ENCODE measurements around the gene CDHR1. TPM values are rescaled to one million over a fixed set of nuclear protein-coding genes. Genes with fewer than 3 reads are reported as not detected.

CDHR1 gene
- total RNA-seq, 1 donor from 2014 or later = 1.4 TPM

DNA sequence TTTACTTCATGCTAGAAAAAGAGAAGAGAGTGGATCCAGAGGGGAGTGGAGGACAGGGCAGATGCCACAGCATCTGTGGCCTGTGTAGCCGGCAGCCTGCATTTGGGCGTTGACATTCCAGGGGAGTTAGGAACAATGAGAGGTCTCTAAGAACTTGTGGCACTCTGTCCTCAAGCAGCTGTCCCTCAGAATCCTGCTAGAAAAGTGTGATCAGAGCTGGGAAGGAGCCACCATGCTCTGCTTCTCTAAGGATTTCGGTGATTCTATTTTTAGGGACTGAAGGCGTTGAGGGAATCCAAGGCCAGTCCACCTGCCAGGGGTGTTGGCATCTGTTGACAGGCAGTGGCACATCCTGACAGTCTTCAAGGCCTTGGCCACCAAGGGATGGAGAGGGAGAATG is 23.4 kb downstream of the CDHR1 start:
- no peaks in the 10 kb centered on the region for H3K36me3 Mint-ChIP-seq
- H3K9me3 Mint-ChIP-seq = peaks cover 2% of the 10 kb centered on the region
- Histone ChIP-seq H3K4me3 (no peak overlapping the region), H2AFZ (replicated peaks) (no peak overlapping the region), H3K79me2 (ENCODE audit: low read depth) (no peaks in the 10 kb centered on the region), H3K36me3 (no peaks in the 10 kb centered on the region), H3K27me3 (no peaks in the 10 kb centered on the region), H3K9ac (no peak overlapping the region), H3F3A (ENCODE audit: low read depth) (no peaks in the 10 kb centered on the region), H3K27ac (no peak overlapping the region), H3K4me2 (no peak overlapping the region), H4K20me1 (ENCODE audit: low read depth) (no peaks in the 10 kb centered on the region), H3K9me3 (ENCODE audit: low read depth) (no peaks in the 10 kb centered on the region), H3K4me1 (no peaks in the 10 kb centered on the region)
- H3K4me1 Mint-ChIP-seq = no peaks in the 10 kb centered on the region
- no peak overlapping the region for H3K4me3 Mint-ChIP-seq
- peaks cover 14% of the 10 kb centered on the region for H3K27me3 Mint-ChIP-seq (ENCODE audit: insufficient read depth, low read depth)
- H3K27ac Mint-ChIP-seq = no peak overlapping the region
- TF ChIP-seq EZH2 (IDR thresholded peaks at IDR 0.05) = no peak
- TF ChIP-seq EZH2phosphoT487 (IDR thresholded peaks at IDR 0.05) = no peak
- TF ChIP-seq CTCF (IDR thresholded peaks at IDR 0.05) = no peak
- DNase-seq (ENCODE audit: low spot score) = no peak

- no peak overlapping the region for H2AFZ ChIP-seq (replicated peaks)
- no peaks in the 10 kb centered on the region for H4K20me1 ChIP-seq (ENCODE audit: low read depth)
- H3K27me3 ChIP-seq = no peaks in the 10 kb centered on the region
- Mint-ChIP-seq H3K27ac (no peak overlapping the region), H3K27me3 (ENCODE audit: insufficient read depth, low read depth) (peaks cover 17% of the 10 kb centered on the region), H3K4me3 (no peak overlapping the region), H3K36me3 (no peaks in the 10 kb centered on the region), H3K4me1 (peaks cover 8% of the 10 kb centered on the region), H3K9me3 (peaks cover 2% of the 10 kb centered on the region)
- H3F3A ChIP-seq (ENCODE audit: low read depth) = peaks cover 7% of the 10 kb centered on the region
- H3K9me3 ChIP-seq (ENCODE audit: low read depth) = no peaks in the 10 kb centered on the region
- H3K27ac ChIP-seq = no peak overlapping the region
- TF ChIP-seq CTCF (IDR thresholded peaks at IDR 0.05) = no peak
- no peak overlapping the region for H3K4me2 ChIP-seq
- H3K36me3 ChIP-seq = no peaks in the 10 kb centered on the region
- no peak for DNase-seq (ENCODE audit: low spot score)
- no peak overlapping the region for H3K4me3 ChIP-seq
- peaks cover 9% of the 10 kb centered on the region for H3K4me1 ChIP-seq
- no peak overlapping the region for H3K9ac ChIP-seq
- H3K79me2 ChIP-seq (ENCODE audit: low read depth) = no peaks in the 10 kb centered on the region
These were observed 27.6 kb downstream of the CDHR1 start for GRCh38 chr10:84221916-84222315.

DNA sequence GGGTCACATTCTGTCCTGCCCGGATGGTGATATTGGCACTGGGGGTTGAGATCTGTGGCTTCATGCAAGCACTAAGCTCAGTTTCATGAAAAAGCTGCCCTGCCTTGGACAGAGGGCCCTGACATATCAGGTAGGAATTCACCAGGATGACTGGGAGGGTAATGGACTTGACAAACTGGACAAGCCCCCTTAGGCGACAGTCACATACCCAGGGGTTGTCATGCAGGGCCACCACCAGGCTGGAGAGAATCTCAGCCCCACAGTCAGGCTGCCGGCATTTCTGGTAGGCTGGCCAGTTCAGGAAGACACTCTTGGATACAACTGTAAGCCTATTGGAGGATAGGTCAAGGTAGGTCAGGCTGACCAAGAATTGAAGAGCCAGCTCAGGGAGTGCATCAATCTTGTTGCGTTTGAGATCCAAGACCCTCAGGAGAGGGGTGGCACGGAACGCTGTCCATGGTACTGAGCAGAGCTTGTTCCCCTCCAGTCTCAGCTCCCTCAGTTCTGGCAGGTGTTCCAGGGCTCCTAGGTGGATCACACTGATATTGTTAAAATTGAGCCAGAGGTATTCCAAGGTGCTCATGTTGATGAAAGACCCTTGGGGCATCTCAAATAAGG is 30.2 kb downstream of the CDHR1 start:
- no peaks in the 10 kb centered on the region for H3K36me3 ChIP-seq
- H3K27ac ChIP-seq = no peak overlapping the region
- Mint-ChIP-seq H3K27me3 (ENCODE audit: insufficient read depth, low read depth) (peaks cover 19% of the 10 kb centered on the region), H3K36me3 (no peaks in the 10 kb centered on the region), H3K4me3 (no peak overlapping the region), H3K9me3 (peaks cover 2% of the 10 kb centered on the region), H3K27ac (no peak overlapping the region), H3K4me1 (peaks cover 8% of the 10 kb centered on the region)
- no peak overlapping the region for H2AFZ ChIP-seq (replicated peaks)
- H3K4me1 ChIP-seq = peaks cover 16% of the 10 kb centered on the region
- TF ChIP-seq EZH2 (IDR thresholded peaks at IDR 0.05) (no peak), CTCF (IDR thresholded peaks at IDR 0.05) (no peak), EZH2phosphoT487 (IDR thresholded peaks at IDR 0.05) (no peak)
- H3K9me3 ChIP-seq (ENCODE audit: low read depth) = no peaks in the 10 kb centered on the region
- no peaks in the 10 kb centered on the region for H3K79me2 ChIP-seq (ENCODE audit: low read depth)
- no peaks in the 10 kb centered on the region for H4K20me1 ChIP-seq (ENCODE audit: low read depth)
- no peak overlapping the region for H3K9ac ChIP-seq
- no peak overlapping the region for H3K4me3 ChIP-seq
- H3K27me3 ChIP-seq = no peaks in the 10 kb centered on the region
- H3K4me2 ChIP-seq = no peak overlapping the region
- DNase-seq (ENCODE audit: low spot score) = peak; percentile 81
- H3F3A ChIP-seq (ENCODE audit: low read depth) = peaks cover 7% of the 10 kb centered on the region

Data from neural progenitor cell (in vitro differentiated cells).